Loucy (cell line): ENCODE measurements around the gene ARHGEF17.
A peak's percentile ranks its signal among the peaks of the same experiment; 100 is the strongest.

Experiments
- EZH2phosphoT487 ChIP-seq: fragments of 200-600 bp; IDR thresholded peaks from 2 replicates; pipeline ENCODE4 v1.6.1; 2018; ENCODE audit warnings: antibody characterized with exemption, mild to moderate bottlenecking, moderate library complexity, borderline replicate concordance
- TF ChIP-seq, protein P1 (sequence below): fragments of 200-600 bp; sonication (generic); conservative IDR thresholded peaks from 2 replicates; pipeline ENCODE4 v1.5.1; 2014; ENCODE audit warnings: mild to moderate bottlenecking, antibody characterized with exemption, low read length

DNA sequence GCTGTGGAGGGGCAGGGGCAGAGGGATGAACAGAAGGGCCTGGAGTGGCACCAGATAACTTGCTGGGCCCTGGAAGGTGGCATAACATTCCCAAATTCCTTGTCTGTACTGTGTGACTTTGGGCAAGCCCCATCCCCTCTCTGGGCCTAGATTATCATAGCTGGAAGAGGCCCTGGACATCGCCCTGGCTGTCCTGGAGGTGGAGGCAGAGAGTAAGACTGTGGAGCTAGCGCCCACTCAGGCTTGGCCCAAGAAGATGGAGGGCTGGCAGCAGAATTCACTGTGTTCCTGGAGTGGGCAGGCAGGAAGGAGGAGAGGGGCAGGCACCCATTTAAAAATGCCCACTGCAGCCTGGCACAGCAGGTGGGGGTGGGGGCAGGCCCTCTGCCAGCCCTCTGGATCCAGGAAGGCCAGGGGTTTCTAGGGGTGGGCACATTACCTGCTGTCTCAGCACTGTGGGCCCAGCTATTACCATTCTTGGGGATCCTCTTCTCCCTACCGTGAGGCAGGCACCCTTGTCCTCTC lies 22.6 kb downstream of the ARHGEF17 start:
- TF ChIP-seq, protein P1, sequence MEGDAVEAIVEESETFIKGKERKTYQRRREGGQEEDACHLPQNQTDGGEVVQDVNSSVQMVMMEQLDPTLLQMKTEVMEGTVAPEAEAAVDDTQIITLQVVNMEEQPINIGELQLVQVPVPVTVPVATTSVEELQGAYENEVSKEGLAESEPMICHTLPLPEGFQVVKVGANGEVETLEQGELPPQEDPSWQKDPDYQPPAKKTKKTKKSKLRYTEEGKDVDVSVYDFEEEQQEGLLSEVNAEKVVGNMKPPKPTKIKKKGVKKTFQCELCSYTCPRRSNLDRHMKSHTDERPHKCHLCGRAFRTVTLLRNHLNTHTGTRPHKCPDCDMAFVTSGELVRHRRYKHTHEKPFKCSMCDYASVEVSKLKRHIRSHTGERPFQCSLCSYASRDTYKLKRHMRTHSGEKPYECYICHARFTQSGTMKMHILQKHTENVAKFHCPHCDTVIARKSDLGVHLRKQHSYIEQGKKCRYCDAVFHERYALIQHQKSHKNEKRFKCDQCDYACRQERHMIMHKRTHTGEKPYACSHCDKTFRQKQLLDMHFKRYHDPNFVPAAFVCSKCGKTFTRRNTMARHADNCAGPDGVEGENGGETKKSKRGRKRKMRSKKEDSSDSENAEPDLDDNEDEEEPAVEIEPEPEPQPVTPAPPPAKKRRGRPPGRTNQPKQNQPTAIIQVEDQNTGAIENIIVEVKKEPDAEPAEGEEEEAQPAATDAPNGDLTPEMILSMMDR: peak; percentile 54
- no peak for TF ChIP-seq EZH2phosphoT487
